ENCODE measurements around the gene TUBB4A. TPM values are rescaled to one million over a fixed set of nuclear protein-coding genes. Genes with fewer than 3 reads are reported as not detected.

TUBB4A gene
- total RNA-seq, 2 donors from 2014 or later: not detected

- H3K36me3 ChIP-seq: no peaks in the 10 kb centered on the region
- H3K27me3 ChIP-seq (replicated peaks; ENCODE audit: insufficient read depth): no peaks in the 10 kb centered on the region
- TF ChIP-seq CTCF (IDR thresholded peaks at IDR 0.05): no peak
- DNase-seq (ENCODE audit: low spot score): no peak
- no peaks in the 10 kb centered on the region for H3K9me3 ChIP-seq
- ATAC-seq (ENCODE audit: insufficient number of reproducible peaks, low FRiP score, low read depth): no peak
- H3K4me1 ChIP-seq (ENCODE audit: control insufficient read depth in 1 of 2, low read depth in 2 of 2): peaks cover 0 to 7% of the 10 kb centered on the region in 2 donors
- H3K27ac ChIP-seq: no peak overlapping the region
- no peak overlapping the region for H3K4me3 ChIP-seq
These were observed 20.6 kb upstream of the TUBB4A start for GRCh38 chr19:6522712-6523111.

DNA sequence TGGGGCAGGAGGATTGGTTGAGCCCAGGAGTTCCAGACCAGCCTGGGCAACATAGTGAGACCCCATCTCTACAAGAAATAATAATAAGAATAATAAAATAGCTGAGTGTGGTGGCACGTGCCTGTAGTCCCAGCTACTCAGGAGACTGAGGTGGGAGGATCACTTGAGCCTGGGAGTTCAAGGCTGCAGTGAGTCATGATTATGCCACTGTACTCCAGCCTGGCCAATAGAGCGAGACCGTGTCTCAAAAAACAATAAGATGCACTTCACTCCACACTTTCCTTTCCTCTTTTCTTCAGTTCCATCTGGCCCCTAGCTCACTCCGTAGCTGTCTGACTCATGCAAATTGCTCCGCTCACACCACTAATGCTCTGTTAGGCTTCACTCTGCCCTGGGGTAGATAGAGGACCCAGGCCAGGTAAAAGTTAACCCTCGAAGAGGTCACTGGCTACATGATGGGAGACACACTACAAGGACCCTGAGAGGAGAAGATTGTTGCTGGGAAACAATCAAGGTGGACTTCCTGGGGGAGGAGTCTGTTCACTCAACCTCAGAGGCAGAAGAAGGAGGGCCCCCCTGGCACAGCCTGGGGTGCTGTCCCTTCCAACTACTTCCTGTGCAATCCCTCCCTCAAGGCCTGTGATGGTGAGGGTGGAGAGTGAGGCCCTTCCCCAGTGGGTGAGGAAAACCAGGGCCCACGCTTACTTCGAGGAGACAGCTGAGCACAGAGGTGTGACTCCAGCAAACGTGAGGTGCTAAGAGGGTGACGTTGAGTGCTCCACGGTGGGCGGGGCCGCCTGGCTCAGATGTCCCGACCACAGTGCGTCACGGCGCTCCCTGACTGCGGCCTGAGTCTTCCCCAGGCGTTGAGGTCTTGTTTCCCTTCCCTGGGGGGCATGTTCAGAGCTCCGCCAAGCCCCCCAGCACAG lies 19.9 kb upstream of the TUBB4A start:
- ATAC-seq (ENCODE audit: insufficient number of reproducible peaks, low FRiP score, low read depth) (no peak), DNase-seq (ENCODE audit: low spot score) (no peak)
- no peak overlapping the region for H3K27ac ChIP-seq
- no peaks in the 10 kb centered on the region for H3K9me3 ChIP-seq
- no peaks in the 10 kb centered on the region for H3K27me3 ChIP-seq (replicated peaks; ENCODE audit: insufficient read depth)
- no peak for TF ChIP-seq CTCF (IDR thresholded peaks at IDR 0.05)
- peaks cover 0 to 7% of the 10 kb centered on the region in 2 donors for H3K4me1 ChIP-seq (ENCODE audit: control insufficient read depth in 1 of 2, low read depth in 2 of 2)
- no peaks in the 10 kb centered on the region for H3K36me3 ChIP-seq
- H3K4me3 ChIP-seq: no peak overlapping the region

GRCh38 chr19:6519289-6519688 lies 17.2 kb upstream of the TUBB4A start:
- Histone ChIP-seq H3K9me3 (no peaks in the 10 kb centered on the region), H3K4me1 (ENCODE audit: control insufficient read depth in 1 of 2, low read depth in 2 of 2) (peaks cover 0 to 14% of the 10 kb centered on the region in 2 donors), H3K27ac (no peak overlapping the region), H3K36me3 (no peaks in the 10 kb centered on the region), H3K4me3 (no peak overlapping the region), H3K27me3 (replicated peaks; ENCODE audit: insufficient read depth) (no peaks in the 10 kb centered on the region)
- TF ChIP-seq CTCF (IDR thresholded peaks at IDR 0.05): no peak
- ATAC-seq (ENCODE audit: insufficient number of reproducible peaks, low FRiP score, low read depth): no peak
- DNase-seq (ENCODE audit: low spot score): no peak

GRCh38 chr19:6518145-6518911 lies 16.2 kb upstream of the TUBB4A start:
- DNase-seq (ENCODE audit: low spot score): no peak
- no peaks in the 10 kb centered on the region for H3K27me3 ChIP-seq (replicated peaks; ENCODE audit: insufficient read depth)
- ATAC-seq (ENCODE audit: insufficient number of reproducible peaks, low FRiP score, low read depth): no peak
- no peaks in the 10 kb centered on the region for H3K36me3 ChIP-seq
- peaks cover 0 to 14% of the 10 kb centered on the region in 2 donors for H3K4me1 ChIP-seq (ENCODE audit: control insufficient read depth in 1 of 2, low read depth in 2 of 2)
- no peaks in the 10 kb centered on the region for H3K9me3 ChIP-seq
- TF ChIP-seq CTCF (IDR thresholded peaks at IDR 0.05): no peak
- H3K4me3 ChIP-seq: no peak overlapping the region
- H3K27ac ChIP-seq: no peak overlapping the region

DNA sequence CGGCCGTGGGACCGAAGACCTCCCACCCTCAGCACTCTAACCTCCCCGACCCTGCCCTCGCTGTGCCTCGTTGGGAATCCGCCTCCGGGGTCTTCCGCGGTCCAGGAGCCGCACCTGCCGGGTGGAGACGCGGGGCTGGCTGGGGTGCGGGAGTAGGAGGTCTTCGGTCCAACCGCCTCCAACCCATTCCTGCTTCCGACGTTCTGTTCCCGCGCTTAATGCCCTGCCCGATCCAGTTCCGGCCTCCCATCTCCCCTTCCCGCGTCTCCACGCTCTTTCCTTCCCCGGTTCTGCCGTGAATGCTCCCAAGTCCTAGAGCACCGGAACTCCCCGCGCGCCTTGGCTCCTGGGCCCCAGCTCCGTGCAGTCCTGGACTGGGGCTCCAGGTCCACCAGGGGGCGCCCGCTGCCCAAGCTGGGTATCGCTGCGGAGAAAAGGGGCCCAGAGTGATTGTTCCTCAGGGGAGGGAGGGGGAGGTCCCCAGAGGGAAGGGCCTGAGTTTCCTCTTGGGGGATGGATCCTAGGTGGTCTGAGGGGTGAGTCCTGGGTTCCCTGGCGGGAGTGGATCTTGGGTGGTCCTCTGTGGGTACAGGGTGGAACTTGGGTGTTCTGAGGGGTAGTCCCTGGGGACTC lies 14.7 kb upstream of the TUBB4A start:
- Histone ChIP-seq H3K27ac (no peak overlapping the region), H3K9me3 (no peaks in the 10 kb centered on the region), H3K36me3 (no peaks in the 10 kb centered on the region), H3K4me1 (ENCODE audit: control insufficient read depth in 1 of 2, low read depth in 2 of 2) (peaks cover 0 to 14% of the 10 kb centered on the region in 2 donors), H3K27me3 (replicated peaks; ENCODE audit: insufficient read depth) (no peaks in the 10 kb centered on the region), H3K4me3 (peak overlapping the region; percentile 63)
- peak; percentile 91 for TF ChIP-seq CTCF (IDR thresholded peaks at IDR 0.05)
- DNase-seq (ENCODE audit: low spot score) (peak; percentile 38), ATAC-seq (ENCODE audit: insufficient number of reproducible peaks, low FRiP score, low read depth) (peak; percentile 69)
